Thyroid gland (tissue), 4 donors: ENCODE data around the gene DNM3. TPM values are rescaled to one million over a fixed set of nuclear protein-coding genes. Genes with fewer than 3 reads are reported as not detected.

Source experiments
- DNase-seq, 2 donors: peaks; one replicate each; pipeline ENCODE4 v3.0.0-alpha.2; 2019
- H3K27ac ChIP-seq, 3 donors: fragments of 200-600 bp; sonication (generic); 1 replicate in 2 of 3; 2 replicates in 1 of 3; pipeline ENCODE4 v1.5.1; 2016 to 2019; ENCODE audit warnings: mild to moderate bottlenecking in 1 of 3, moderate library complexity in 1 of 3
- H3K27me3 ChIP-seq: fragments of 200-600 bp; sonication (generic); one replicate; pipeline ENCODE4 v1.5.1; 2019
- H3K36me3 ChIP-seq, 2 donors: fragments of 200-600 bp; sonication (generic); one replicate each; pipeline ENCODE4 v1.5.1; 2016 to 2019
- H3K4me1 ChIP-seq, 2 donors: fragments of 200-600 bp; sonication (generic); one replicate each; pipeline ENCODE4 v1.5.1; 2017 to 2019
- H3K4me3 ChIP-seq, 3 donors: fragments of 200-600 bp; sonication (generic); replicated peaks in 1 of 3; 1 replicate in 2 of 3; 2 replicates in 1 of 3; pipeline ENCODE4 v1.5.1; 2016; ENCODE audit warnings: mild to moderate bottlenecking in 1 of 3
- H3K9me3 ChIP-seq: fragments of 200-600 bp; sonication (generic); one replicate; pipeline ENCODE4 v1.5.1; 2017
- CTCF ChIP-seq, 6 experiments: fragments of 200-600 bp in 3 of 6; fragments of 450-650 bp in 3 of 6; sonication (generic) in 3 of 6; IDR thresholded peaks; one replicate each; pipeline ENCODE4 v1.5.1; 2016 to 2019; ENCODE audit warnings: antibody characterized with exemption in 6 of 6, mild to moderate bottlenecking in 2 of 6, inconsistent platforms in 1 of 6, moderate library complexity in 1 of 6
- POLR2A ChIP-seq, 2 donors: fragments of 450-650 bp; IDR thresholded peaks; one replicate each; pipeline ENCODE4 v1.6.1; 2017; ENCODE audit warnings: antibody characterized with exemption in 2 of 2, mild to moderate bottlenecking in 2 of 2, moderate library complexity in 1 of 2
- WGBS, 2 donors: methylation state at CpG; one replicate each; pipeline ENCODE4 v1.1.5; 2017; 5-methylcytosine and 5-hydroxymethylcytosine counted together
- intact Hi-C: fragments of 100-400 bp; cut with DNase I; formaldehyde crosslinking; loops from one replicate; pipeline ENCODE4 v1.15.1; 2023
- total RNA-seq, 4 donors: library from RNA; depleted of rRNA; stranded (reverse); fragments of >200 nt; gene quantifications; one replicate each; pipeline ENCODE4 v1.2.3, GENCODE V29; 2016

DNM3 gene
- total RNA-seq, 4 donors from 2014 or later = 9.0 to 13.6 (median 10.8) TPM

GRCh38 chr1:172219966-172220365, 378.7 kb downstream of the DNM3 start:
- H3K36me3 ChIP-seq = no peaks in the 10 kb centered on the region
- H3K9me3 ChIP-seq = no peaks in the 10 kb centered on the region
- no peak overlapping the region for H3K27ac ChIP-seq
- 72 to 91% methylated on average over 1 of the region's 1 CpG for WGBS, 2 donors
- no peak for TF ChIP-seq POLR2A (IDR thresholded peaks at IDR 0.05)
- no peak for TF ChIP-seq CTCF (IDR thresholded peaks at IDR 0.05)
- no peaks in the 10 kb centered on the region for H3K27me3 ChIP-seq
- intact Hi-C loops = no loop called here
- no peak overlapping the region for H3K4me3 ChIP-seq
- no peak for DNase-seq
- H3K4me1 ChIP-seq = no peaks in the 10 kb centered on the region

- H3K9me3 ChIP-seq = no peaks in the 10 kb centered on the region
- WGBS, 2 donors = 88 to 91% methylated on average over 2 of the region's 2 CpGs
- no peaks in the 10 kb centered on the region for H3K27me3 ChIP-seq
- no peaks in the 10 kb centered on the region for H3K36me3 ChIP-seq
- H3K4me3 ChIP-seq = no peak overlapping the region
- H3K27ac ChIP-seq = no peak overlapping the region
- no peak for DNase-seq
- no peaks in the 10 kb centered on the region for H3K4me1 ChIP-seq
- intact Hi-C loops = no loop called here
- TF ChIP-seq CTCF (IDR thresholded peaks at IDR 0.05) = no peak
- no peak for TF ChIP-seq POLR2A (IDR thresholded peaks at IDR 0.05)
Measured at GRCh38 chr1:172220376-172220775, 379.1 kb downstream of the DNM3 start.

GRCh38 chr1:172221436-172221835, 380.1 kb downstream of the DNM3 start:
- 94 to 95% methylated on average over 2 of the region's 2 CpGs for WGBS, 2 donors
- H3K4me3 ChIP-seq = no peak overlapping the region

GRCh38 chr1:172224871-172225270, 383.6 kb downstream of the DNM3 start:
- WGBS, 2 donors = 92 to 98% methylated on average over 3 of the region's 3 CpGs

More at GRCh38 chr1:172221436-172221835, 380.1 kb downstream of the DNM3 start:
- TF ChIP-seq CTCF (IDR thresholded peaks at IDR 0.05) = no peak
- TF ChIP-seq POLR2A (IDR thresholded peaks at IDR 0.05) = no peak
- no peaks in the 10 kb centered on the region for H3K27me3 ChIP-seq
- intact Hi-C loops = no loop called here
- H3K4me1 ChIP-seq = no peaks in the 10 kb centered on the region
- no peak overlapping the region for H3K27ac ChIP-seq
- H3K36me3 ChIP-seq = no peaks in the 10 kb centered on the region
- no peaks in the 10 kb centered on the region for H3K9me3 ChIP-seq
- DNase-seq = no peak

GRCh38 chr1:172229942-172230341, 388.6 kb downstream of the DNM3 start:
- H3K9me3 ChIP-seq = no peaks in the 10 kb centered on the region
- H3K4me1 ChIP-seq = no peaks in the 10 kb centered on the region
- WGBS, 2 donors = 89% methylated on average over 1 of the region's 1 CpG
- H3K36me3 ChIP-seq = no peaks in the 10 kb centered on the region
- H3K27ac ChIP-seq = no peak overlapping the region
- no peak for DNase-seq
- no peaks in the 10 kb centered on the region for H3K27me3 ChIP-seq
- intact Hi-C loops = no loop called here
- TF ChIP-seq CTCF (IDR thresholded peaks at IDR 0.05) (no peak), POLR2A (IDR thresholded peaks at IDR 0.05) (no peak)
- H3K4me3 ChIP-seq = no peak overlapping the region

More at GRCh38 chr1:172224871-172225270, 383.6 kb downstream of the DNM3 start:
- H3K27ac ChIP-seq = no peak overlapping the region
- H3K27me3 ChIP-seq = no peaks in the 10 kb centered on the region
- TF ChIP-seq POLR2A (IDR thresholded peaks at IDR 0.05) = no peak
- TF ChIP-seq CTCF (IDR thresholded peaks at IDR 0.05) = no peak
- H3K4me1 ChIP-seq = no peaks in the 10 kb centered on the region
- no peaks in the 10 kb centered on the region for H3K36me3 ChIP-seq
- intact Hi-C loops = no loop called here
- no peaks in the 10 kb centered on the region for H3K9me3 ChIP-seq
- no peak for DNase-seq
- no peak overlapping the region for H3K4me3 ChIP-seq
